ENCODE results near the gene FNDC3B. TPM values are rescaled to one million over a fixed set of nuclear protein-coding genes. Genes with fewer than 3 reads are reported as not detected.

Gene FNDC3B
- polyA plus RNA-seq, 2 of the 4 experiments (the other 2 are of a cell fraction), result 29.5 to 33.6 TPM

DNA sequence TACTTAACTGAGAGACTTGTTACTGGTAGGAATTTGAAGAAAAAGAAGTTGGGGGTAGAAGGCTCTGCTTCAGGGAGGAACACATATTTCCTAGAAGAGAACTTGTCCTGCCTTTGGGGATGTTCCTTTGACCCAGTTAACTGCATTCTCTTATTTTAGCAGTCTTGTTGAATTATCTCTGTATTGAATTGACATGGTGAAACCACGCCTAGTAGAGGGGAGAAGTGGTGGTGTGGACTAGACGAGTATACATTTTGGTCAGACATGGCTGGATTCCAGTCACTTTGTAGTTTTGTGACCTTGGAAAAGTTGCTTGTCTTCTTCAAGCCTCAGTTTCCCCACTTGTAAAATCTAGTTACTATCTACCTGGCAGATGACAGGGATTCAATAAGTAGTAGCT, 87.8 kb downstream of the FNDC3B start (continued):
- TF ChIP-seq, protein P1, sequence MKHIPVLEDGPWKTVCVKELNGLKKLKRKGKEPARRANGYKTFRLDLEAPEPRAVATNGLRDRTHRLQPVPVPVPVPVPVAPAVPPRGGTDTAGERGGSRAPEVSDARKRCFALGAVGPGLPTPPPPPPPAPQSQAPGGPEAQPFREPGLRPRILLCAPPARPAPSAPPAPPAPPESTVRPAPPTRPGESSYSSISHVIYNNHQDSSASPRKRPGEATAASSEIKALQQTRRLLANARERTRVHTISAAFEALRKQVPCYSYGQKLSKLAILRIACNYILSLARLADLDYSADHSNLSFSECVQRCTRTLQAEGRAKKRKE (CRISPR knock-in tag; IDR thresholded peaks at IDR 0.05; ENCODE audit: low read depth), result no peak
- TF ChIP-seq, protein P2, sequence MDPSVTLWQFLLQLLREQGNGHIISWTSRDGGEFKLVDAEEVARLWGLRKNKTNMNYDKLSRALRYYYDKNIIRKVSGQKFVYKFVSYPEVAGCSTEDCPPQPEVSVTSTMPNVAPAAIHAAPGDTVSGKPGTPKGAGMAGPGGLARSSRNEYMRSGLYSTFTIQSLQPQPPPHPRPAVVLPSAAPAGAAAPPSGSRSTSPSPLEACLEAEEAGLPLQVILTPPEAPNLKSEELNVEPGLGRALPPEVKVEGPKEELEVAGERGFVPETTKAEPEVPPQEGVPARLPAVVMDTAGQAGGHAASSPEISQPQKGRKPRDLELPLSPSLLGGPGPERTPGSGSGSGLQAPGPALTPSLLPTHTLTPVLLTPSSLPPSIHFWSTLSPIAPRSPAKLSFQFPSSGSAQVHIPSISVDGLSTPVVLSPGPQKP (IDR thresholded peaks at IDR 0.05; ENCODE audit: low read depth, low read length), result no peak
- no peak for TF ChIP-seq MYC (IDR thresholded peaks at IDR 0.05; ENCODE audit: borderline replicate concordance, low read length)
- no peak for TF ChIP-seq JUNB (IDR thresholded peaks at IDR 0.05)

DNA sequence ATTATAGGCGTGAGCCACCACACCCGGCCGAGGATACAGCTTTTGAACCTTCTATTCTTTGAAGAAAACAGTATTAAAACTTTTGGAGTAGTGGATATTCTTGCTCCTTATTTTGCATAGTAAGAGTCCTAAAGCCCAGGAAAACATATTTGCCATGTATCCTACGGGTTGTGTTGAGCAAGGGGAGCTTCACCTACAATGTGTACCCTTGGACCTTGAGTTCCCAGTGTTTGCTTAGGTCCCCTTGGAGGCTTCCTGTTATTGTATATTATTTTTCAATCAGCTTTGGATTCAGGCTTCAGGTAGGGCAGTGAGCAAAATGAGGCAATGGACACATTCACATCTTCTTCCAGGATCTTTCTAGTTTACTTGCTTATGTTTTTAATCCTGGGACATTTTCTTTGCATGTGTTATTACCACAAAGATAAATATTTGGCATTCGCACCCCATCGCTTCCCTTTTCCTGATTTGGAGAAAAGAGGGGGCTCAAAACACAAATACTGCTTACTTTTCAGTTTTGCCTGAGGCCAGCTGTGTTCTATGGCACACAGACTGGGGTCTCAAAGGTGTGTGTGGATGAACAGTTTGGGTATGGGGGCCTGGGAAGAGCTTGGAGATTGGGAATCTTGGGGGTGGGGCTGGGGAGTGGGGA, 88.7 kb downstream of the FNDC3B start:
- DNase-seq (ENCODE audit: low read depth in 1 of 2, low spot score in 1 of 2), result no peak
- TF ChIP-seq ZNF302 (CRISPR knock-in tag; IDR thresholded peaks at IDR 0.05) (no peak), HOXB5 (CRISPR knock-in tag; IDR thresholded peaks at IDR 0.05) (no peak), RNF2 (IDR thresholded peaks at IDR 0.05; ENCODE audit: borderline replicate concordance, low read depth) (no peak), HOXA7 (CRISPR knock-in tag; IDR thresholded peaks at IDR 0.05) (no peak), JUNB (IDR thresholded peaks at IDR 0.05) (no peak), RCOR1 (IDR thresholded peaks at IDR 0.05; ENCODE audit: low read depth, low read length) (no peak)
- TF ChIP-seq, protein P2 (IDR thresholded peaks at IDR 0.05; ENCODE audit: low read depth, low read length), result no peak
- TF ChIP-seq, protein P3, sequence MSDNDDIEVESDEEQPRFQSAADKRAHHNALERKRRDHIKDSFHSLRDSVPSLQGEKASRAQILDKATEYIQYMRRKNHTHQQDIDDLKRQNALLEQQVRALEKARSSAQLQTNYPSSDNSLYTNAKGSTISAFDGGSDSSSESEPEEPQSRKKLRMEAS (IDR thresholded peaks at IDR 0.05), result no peak
- TF ChIP-seq, protein P4, sequence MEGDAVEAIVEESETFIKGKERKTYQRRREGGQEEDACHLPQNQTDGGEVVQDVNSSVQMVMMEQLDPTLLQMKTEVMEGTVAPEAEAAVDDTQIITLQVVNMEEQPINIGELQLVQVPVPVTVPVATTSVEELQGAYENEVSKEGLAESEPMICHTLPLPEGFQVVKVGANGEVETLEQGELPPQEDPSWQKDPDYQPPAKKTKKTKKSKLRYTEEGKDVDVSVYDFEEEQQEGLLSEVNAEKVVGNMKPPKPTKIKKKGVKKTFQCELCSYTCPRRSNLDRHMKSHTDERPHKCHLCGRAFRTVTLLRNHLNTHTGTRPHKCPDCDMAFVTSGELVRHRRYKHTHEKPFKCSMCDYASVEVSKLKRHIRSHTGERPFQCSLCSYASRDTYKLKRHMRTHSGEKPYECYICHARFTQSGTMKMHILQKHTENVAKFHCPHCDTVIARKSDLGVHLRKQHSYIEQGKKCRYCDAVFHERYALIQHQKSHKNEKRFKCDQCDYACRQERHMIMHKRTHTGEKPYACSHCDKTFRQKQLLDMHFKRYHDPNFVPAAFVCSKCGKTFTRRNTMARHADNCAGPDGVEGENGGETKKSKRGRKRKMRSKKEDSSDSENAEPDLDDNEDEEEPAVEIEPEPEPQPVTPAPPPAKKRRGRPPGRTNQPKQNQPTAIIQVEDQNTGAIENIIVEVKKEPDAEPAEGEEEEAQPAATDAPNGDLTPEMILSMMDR (IDR thresholded peaks at IDR 0.05), result no peak
- Histone ChIP-seq H3K4me3 (no peak overlapping the region), H3K4me1 (peaks cover 85% of the 10 kb centered on the region), H3K4me2 (peak overlapping the region; percentile 68), H3K27ac (peak overlapping the region; percentile 87 to 98), H3K9me3 (no peaks in the 10 kb centered on the region)
- no peak for ATAC-seq
- no peak for FAIRE-seq
- POLR2A ChIA-PET, result no interaction called here
- CTCF ChIA-PET, result interaction anchor here (1.9 kb wide), 1 partner anchor 21 kb away, joined by 4 read pairs; no protein-coding TSS in a partner anchor
- 87% methylated on average over 6 of the region's 6 CpGs for WGBS (ENCODE audit: missing lambda C conversion rate)

DNA sequence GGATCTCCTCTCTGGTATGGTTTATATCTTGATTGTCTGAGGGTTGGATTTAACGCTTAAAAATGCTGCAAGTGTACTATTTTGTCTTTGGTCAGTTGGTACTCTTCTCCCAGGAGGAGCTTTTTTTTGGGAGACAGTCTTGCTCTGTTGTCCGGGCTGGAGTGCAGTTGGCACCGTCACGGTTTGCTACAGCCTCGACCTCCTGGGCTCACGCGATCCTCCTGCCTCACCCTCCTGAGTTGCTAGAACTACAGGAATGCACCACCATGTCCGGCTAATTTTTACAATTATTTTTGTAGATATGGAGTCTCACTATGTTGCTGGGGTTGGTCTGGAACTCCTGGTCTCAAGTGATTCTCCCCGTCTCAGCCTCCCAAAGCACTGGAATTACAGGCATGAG, 89.5 kb downstream of the FNDC3B start:
- no peaks in the 10 kb centered on the region for H3K9me3 ChIP-seq
- peaks cover 93% of the 10 kb centered on the region for H3K4me1 ChIP-seq
- WGBS (ENCODE audit: missing lambda C conversion rate), result 75% methylated on average over 9 of the region's 9 CpGs
- ATAC-seq (no peak), FAIRE-seq (no peak), DNase-seq (ENCODE audit: low read depth in 1 of 2, low spot score in 1 of 2) (no peak)
- CTCF ChIA-PET, result interaction anchor here (1.1 to 1.3 kb wide), 2 partner anchors 9 to 212 kb away, joined by 3 to 5 read pairs; no protein-coding TSS in a partner anchor
- H3K4me3 ChIP-seq, result no peak overlapping the region
- H3K4me2 ChIP-seq, result peak overlapping the region; percentile 68
- POLR2A ChIA-PET, result interaction anchor here (3.2 kb wide), 1 partner anchor 11 kb away, joined by 24 read pairs; no protein-coding TSS in a partner anchor
- H3K27ac ChIP-seq, result peak overlapping the region; percentile 87 to 98
- TF ChIP-seq MAZ (IDR thresholded peaks at IDR 0.05; ENCODE audit: borderline replicate concordance, low read depth, low read length) (no peak), EHMT2 (IDR thresholded peaks at IDR 0.05; ENCODE audit: low read depth) (no peak), RCOR1 (IDR thresholded peaks at IDR 0.05; ENCODE audit: low read depth, low read length) (no peak)
- TF ChIP-seq, protein P2 (IDR thresholded peaks at IDR 0.05; ENCODE audit: low read depth, low read length), result no peak
- TF ChIP-seq, protein P5, sequence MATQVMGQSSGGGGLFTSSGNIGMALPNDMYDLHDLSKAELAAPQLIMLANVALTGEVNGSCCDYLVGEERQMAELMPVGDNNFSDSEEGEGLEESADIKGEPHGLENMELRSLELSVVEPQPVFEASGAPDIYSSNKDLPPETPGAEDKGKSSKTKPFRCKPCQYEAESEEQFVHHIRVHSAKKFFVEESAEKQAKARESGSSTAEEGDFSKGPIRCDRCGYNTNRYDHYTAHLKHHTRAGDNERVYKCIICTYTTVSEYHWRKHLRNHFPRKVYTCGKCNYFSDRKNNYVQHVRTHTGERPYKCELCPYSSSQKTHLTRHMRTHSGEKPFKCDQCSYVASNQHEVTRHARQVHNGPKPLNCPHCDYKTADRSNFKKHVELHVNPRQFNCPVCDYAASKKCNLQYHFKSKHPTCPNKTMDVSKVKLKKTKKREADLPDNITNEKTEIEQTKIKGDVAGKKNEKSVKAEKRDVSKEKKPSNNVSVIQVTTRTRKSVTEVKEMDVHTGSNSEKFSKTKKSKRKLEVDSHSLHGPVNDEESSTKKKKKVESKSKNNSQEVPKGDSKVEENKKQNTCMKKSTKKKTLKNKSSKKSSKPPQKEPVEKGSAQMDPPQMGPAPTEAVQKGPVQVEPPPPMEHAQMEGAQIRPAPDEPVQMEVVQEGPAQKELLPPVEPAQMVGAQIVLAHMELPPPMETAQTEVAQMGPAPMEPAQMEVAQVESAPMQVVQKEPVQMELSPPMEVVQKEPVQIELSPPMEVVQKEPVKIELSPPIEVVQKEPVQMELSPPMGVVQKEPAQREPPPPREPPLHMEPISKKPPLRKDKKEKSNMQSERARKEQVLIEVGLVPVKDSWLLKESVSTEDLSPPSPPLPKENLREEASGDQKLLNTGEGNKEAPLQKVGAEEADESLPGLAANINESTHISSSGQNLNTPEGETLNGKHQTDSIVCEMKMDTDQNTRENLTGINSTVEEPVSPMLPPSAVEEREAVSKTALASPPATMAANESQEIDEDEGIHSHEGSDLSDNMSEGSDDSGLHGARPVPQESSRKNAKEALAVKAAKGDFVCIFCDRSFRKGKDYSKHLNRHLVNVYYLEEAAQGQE (IDR thresholded peaks at IDR 0.05), result no peak
- TF ChIP-seq, protein P6, sequence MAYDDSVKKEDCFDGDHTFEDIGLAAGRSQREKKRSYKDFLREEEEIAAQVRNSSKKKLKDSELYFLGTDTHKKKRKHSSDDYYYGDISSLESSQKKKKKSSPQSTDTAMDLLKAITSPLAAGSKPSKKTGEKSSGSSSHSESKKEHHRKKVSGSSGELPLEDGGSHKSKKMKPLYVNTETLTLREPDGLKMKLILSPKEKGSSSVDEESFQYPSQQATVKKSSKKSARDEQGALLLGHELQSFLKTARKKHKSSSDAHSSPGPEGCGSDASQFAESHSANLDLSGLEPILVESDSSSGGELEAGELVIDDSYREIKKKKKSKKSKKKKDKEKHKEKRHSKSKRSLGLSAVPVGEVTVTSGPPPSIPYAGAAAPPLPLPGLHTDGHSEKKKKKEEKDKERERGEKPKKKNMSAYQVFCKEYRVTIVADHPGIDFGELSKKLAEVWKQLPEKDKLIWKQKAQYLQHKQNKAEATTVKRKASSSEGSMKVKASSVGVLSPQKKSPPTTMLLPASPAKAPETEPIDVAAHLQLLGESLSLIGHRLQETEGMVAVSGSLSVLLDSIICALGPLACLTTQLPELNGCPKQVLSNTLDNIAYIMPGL (CRISPR knock-in tag; IDR thresholded peaks at IDR 0.05; ENCODE audit: borderline replicate concordance), result no peak
- TF ChIP-seq, protein P7, sequence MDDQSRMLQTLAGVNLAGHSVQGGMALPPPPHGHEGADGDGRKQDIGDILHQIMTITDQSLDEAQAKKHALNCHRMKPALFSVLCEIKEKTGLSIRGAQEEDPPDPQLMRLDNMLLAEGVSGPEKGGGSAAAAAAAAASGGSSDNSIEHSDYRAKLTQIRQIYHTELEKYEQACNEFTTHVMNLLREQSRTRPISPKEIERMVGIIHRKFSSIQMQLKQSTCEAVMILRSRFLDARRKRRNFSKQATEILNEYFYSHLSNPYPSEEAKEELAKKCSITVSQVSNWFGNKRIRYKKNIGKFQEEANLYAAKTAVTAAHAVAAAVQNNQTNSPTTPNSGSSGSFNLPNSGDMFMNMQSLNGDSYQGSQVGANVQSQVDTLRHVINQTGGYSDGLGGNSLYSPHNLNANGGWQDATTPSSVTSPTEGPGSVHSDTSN (IDR thresholded peaks at IDR 0.05), result no peak

All from A549 (cell line).